Panc1 (cell line): ENCODE measurements around the gene SLCO3A1. TPM values are rescaled to one million over a fixed set of nuclear protein-coding genes. Genes with fewer than 3 reads are reported as not detected.

ENCODE experiments used
- ATAC-seq: fragments of 200-7000 bp; cut with Tn5 transposase; 2 replicates; pipeline ENCODE4 v1.9.1; 2020; ENCODE audit warnings: mild to moderate bottlenecking, moderate library complexity
- BruUV-seq: library from RNA; stranded (reverse); fragments of 400-500 nt; replicated peaks from 2 replicates; lab custom pipeline; 2021; lab: Mats Ljungman, UMichigan
- CTCF ChIA-PET: fragments of 300-600 bp; sonication (Branson Sonifier 250); formaldehyde crosslinking; loops from one replicate; lab custom pipeline; 2022; ENCODE audit warnings: antibody characterized with exemption; lab: Charles Lee
- POLR2A ChIA-PET: fragments of 300-600 bp; sonication (Branson Sonifier 250); formaldehyde crosslinking; loops from one replicate; lab custom pipeline; 2022; ENCODE audit warnings: antibody characterized with exemption; lab: Charles Lee
- DNase-seq: peaks from one replicate; pipeline ENCODE4 v3.0.0-alpha.2; 2010; ENCODE audit warnings: low read depth, low spot score
- H3K27ac ChIP-seq: 2 replicates; pipeline ENCODE4 v1.5.1; 2011; ENCODE audit warnings: mild to moderate bottlenecking, low read length, inconsistent platforms
- H3K27me3 ChIP-seq: fragments of 200-500 bp; sonication (Bioruptor generic); 2 replicates; pipeline ENCODE4 v1.6.0; 2014; ENCODE audit warnings: low read length, inconsistent platforms; ENCODE audit not compliant: control insufficient read depth, insufficient read depth
- H3K36me3 ChIP-seq: fragments of 200-500 bp; sonication (Bioruptor generic); 2 replicates; pipeline ENCODE4 v1.5.1; 2014; ENCODE audit warnings: inconsistent platforms, mild to moderate bottlenecking, low read length, moderate library complexity; ENCODE audit not compliant: control insufficient read depth, insufficient read depth
- H3K4me1 ChIP-seq: 2 replicates; pipeline ENCODE4 v1.5.1; 2011; ENCODE audit warnings: inconsistent platforms, mild to moderate bottlenecking, low read length, moderate library complexity; ENCODE audit not compliant: control insufficient read depth, insufficient read depth
- H3K4me3 ChIP-seq, 2 experiments: 2 replicates each; pipeline ENCODE4 v1.5.1; 2011 to 2012; ENCODE audit warnings: low read depth in 2 of 2, low read length in 2 of 2, mild to moderate bottlenecking in 2 of 2, inconsistent platforms in 1 of 2, moderate library complexity in 1 of 2
- H3K9me3 ChIP-seq: fragments of 200-500 bp; sonication (Bioruptor generic); 2 replicates; pipeline ENCODE4 v1.5.1; 2014; ENCODE audit warnings: low read depth, mild to moderate bottlenecking, inconsistent platforms, low read length, moderate library complexity; ENCODE audit not compliant: control insufficient read depth, insufficient read depth
- POLR2AphosphoS5 ChIP-seq: IDR thresholded peaks from 2 replicates; pipeline ENCODE4 v1.6.1; 2012; ENCODE audit warnings: mild to moderate bottlenecking, low read depth, low read length, moderate library complexity
- SIN3A ChIP-seq: IDR thresholded peaks from 2 replicates; pipeline ENCODE4 v1.6.1; 2012; ENCODE audit warnings: low read depth, mild to moderate bottlenecking, low read length, moderate library complexity, borderline replicate concordance; ENCODE audit not compliant: insufficient read depth
- TCF7L2 ChIP-seq: IDR thresholded peaks from 2 replicates; pipeline ENCODE4 v1.6.1; 2011; ENCODE audit warnings: mild to moderate bottlenecking, low read depth, low read length, inconsistent platforms
- in situ Hi-C: cut with HindIII; loops from 2 replicates; pipeline ENCODE4 v1.10.0; 2016; ENCODE audit warnings: low sequenced_read_pairs, low pct_unique_long_range_greater_than_20kb
- intact Hi-C: fragments of 100-400 bp; cut with micrococcal nuclease; formaldehyde crosslinking; loops from one replicate; pipeline ENCODE4 v1.10.0; 2022; ENCODE audit not compliant: unreplicated experiment
- total RNA-seq: library from RNA; stranded (reverse); gene quantifications from one replicate; pipeline ENCODE4 v1.2.1, GENCODE V29; 2021; ENCODE audit not compliant: unreplicated experiment
- TF ChIP-seq, protein P1 (sequence below): fragments of 450-650 bp; IDR thresholded peaks from 2 replicates; pipeline ENCODE4 v1.5.1; 2017; ENCODE audit warnings: mild to moderate bottlenecking
- TF ChIP-seq, protein P2 (sequence below), 2 experiments: IDR thresholded peaks; 2 replicates each; pipeline ENCODE4 v1.6.1; 2011 to 2012; ENCODE audit warnings: low read depth in 2 of 2, control low read depth in 1 of 2, low read length in 1 of 2, mild to moderate bottlenecking in 1 of 2, moderate library complexity in 1 of 2; ENCODE audit not compliant: insufficient read depth in 1 of 2

SLCO3A1 gene
- total RNA-seq, 1 experiment from 2014 or later, result 20.6 TPM

DNA sequence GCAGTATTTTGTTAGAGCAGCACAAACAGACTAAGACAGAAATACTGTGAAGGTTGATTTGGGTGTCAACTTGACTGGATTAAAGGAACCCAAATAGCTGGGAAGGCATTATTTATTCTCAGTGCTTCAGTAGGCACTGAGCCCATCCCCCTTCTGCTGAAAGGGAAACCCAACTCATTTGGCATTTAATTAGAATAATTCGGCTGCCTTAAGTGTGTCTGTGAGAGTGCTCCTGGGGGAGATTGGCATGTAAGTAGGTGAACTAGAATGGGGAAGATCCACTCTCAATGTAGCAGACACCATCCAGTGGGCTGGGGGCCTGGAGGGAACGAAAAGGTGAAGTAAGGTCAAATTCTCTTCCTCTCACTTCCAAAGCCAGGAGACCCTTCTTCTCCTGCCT lies 20.5 kb upstream of the SLCO3A1 start:
- in situ Hi-C loops, result no loop called here
- no peak overlapping the region for H3K27ac ChIP-seq
- H3K36me3 ChIP-seq, result no peaks in the 10 kb centered on the region
- no peaks in the 10 kb centered on the region for H3K4me1 ChIP-seq
- TF ChIP-seq POLR2AphosphoS5 (no peak), TCF7L2 (no peak), SIN3A (no peak)
- TF ChIP-seq, protein P1, sequence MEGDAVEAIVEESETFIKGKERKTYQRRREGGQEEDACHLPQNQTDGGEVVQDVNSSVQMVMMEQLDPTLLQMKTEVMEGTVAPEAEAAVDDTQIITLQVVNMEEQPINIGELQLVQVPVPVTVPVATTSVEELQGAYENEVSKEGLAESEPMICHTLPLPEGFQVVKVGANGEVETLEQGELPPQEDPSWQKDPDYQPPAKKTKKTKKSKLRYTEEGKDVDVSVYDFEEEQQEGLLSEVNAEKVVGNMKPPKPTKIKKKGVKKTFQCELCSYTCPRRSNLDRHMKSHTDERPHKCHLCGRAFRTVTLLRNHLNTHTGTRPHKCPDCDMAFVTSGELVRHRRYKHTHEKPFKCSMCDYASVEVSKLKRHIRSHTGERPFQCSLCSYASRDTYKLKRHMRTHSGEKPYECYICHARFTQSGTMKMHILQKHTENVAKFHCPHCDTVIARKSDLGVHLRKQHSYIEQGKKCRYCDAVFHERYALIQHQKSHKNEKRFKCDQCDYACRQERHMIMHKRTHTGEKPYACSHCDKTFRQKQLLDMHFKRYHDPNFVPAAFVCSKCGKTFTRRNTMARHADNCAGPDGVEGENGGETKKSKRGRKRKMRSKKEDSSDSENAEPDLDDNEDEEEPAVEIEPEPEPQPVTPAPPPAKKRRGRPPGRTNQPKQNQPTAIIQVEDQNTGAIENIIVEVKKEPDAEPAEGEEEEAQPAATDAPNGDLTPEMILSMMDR, result no peak
- TF ChIP-seq, protein P2, sequence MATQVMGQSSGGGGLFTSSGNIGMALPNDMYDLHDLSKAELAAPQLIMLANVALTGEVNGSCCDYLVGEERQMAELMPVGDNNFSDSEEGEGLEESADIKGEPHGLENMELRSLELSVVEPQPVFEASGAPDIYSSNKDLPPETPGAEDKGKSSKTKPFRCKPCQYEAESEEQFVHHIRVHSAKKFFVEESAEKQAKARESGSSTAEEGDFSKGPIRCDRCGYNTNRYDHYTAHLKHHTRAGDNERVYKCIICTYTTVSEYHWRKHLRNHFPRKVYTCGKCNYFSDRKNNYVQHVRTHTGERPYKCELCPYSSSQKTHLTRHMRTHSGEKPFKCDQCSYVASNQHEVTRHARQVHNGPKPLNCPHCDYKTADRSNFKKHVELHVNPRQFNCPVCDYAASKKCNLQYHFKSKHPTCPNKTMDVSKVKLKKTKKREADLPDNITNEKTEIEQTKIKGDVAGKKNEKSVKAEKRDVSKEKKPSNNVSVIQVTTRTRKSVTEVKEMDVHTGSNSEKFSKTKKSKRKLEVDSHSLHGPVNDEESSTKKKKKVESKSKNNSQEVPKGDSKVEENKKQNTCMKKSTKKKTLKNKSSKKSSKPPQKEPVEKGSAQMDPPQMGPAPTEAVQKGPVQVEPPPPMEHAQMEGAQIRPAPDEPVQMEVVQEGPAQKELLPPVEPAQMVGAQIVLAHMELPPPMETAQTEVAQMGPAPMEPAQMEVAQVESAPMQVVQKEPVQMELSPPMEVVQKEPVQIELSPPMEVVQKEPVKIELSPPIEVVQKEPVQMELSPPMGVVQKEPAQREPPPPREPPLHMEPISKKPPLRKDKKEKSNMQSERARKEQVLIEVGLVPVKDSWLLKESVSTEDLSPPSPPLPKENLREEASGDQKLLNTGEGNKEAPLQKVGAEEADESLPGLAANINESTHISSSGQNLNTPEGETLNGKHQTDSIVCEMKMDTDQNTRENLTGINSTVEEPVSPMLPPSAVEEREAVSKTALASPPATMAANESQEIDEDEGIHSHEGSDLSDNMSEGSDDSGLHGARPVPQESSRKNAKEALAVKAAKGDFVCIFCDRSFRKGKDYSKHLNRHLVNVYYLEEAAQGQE (IDR thresholded peaks at IDR 0.05; ENCODE audit: insufficient read depth in 1 of 2, low read depth in 2 of 2, low read length in 1 of 2), result no peak
- 0 out of 2 replicates have a peak, but pooled peaks cover 5% of the 10 kb centered on the region for H3K27me3 ChIP-seq
- intact Hi-C loops, result no loop called here
- ATAC-seq, result no peak
- no TSS peak for BruUV-seq
- ChIA-PET POLR2A (no interaction called here), CTCF (no interaction called here)
- no peak overlapping the region for H3K4me3 ChIP-seq
- no peak for DNase-seq
- no peaks in the 10 kb centered on the region for H3K9me3 ChIP-seq

DNA sequence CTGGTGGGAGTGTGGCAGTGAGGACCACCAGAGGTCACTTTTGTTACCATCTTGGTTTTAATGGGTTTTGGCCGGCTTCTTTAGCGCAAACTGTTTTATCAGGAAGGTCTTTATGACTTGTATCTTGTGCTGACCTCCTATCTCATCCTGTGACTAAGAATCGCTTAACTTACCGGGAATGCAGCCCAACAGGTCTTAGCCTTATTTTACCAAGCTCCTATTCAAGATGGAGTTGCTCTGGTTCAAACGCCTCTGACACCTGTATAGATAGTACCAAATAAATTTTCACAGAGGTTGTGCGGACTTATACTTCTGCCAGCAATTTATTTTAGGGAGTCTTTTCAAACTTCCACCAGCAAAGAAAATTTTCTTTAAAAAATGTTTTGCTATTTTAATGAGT lies 13.6 kb upstream of the SLCO3A1 start:
- H3K36me3 ChIP-seq, result no peaks in the 10 kb centered on the region
- peaks cover 7% of the 10 kb centered on the region; the same call in 1 of the 2 replicates for H3K9me3 ChIP-seq
- TF ChIP-seq, protein P2 (IDR thresholded peaks at IDR 0.05; ENCODE audit: insufficient read depth in 1 of 2, low read depth in 2 of 2, low read length in 1 of 2), result no peak
- TF ChIP-seq POLR2AphosphoS5 (no peak), TCF7L2 (no peak), SIN3A (no peak)
- TF ChIP-seq, protein P1, result no peak
- POLR2A ChIA-PET, result no interaction called here
- BruUV-seq, result no TSS peak
- in situ Hi-C loops (no loop called here), intact Hi-C loops (no loop called here)
- CTCF ChIA-PET, result no interaction called here
- DNase-seq, result no peak
- H3K27ac ChIP-seq, result no peak overlapping the region
- H3K4me3 ChIP-seq, result no peak overlapping the region
- no peak for ATAC-seq
- H3K4me1 ChIP-seq, result no peaks in the 10 kb centered on the region
- H3K27me3 ChIP-seq, result peaks cover 14% of the 10 kb centered on the region
